Measurements from ENCODE around the gene ORC2. TPM values are rescaled to one million over a fixed set of nuclear protein-coding genes. Genes with fewer than 3 reads are reported as not detected.

The ORC2 gene
- polyA plus RNA-seq, 4 donors, result 8.9 to 25.9 (median 11.4) TPM

DNA sequence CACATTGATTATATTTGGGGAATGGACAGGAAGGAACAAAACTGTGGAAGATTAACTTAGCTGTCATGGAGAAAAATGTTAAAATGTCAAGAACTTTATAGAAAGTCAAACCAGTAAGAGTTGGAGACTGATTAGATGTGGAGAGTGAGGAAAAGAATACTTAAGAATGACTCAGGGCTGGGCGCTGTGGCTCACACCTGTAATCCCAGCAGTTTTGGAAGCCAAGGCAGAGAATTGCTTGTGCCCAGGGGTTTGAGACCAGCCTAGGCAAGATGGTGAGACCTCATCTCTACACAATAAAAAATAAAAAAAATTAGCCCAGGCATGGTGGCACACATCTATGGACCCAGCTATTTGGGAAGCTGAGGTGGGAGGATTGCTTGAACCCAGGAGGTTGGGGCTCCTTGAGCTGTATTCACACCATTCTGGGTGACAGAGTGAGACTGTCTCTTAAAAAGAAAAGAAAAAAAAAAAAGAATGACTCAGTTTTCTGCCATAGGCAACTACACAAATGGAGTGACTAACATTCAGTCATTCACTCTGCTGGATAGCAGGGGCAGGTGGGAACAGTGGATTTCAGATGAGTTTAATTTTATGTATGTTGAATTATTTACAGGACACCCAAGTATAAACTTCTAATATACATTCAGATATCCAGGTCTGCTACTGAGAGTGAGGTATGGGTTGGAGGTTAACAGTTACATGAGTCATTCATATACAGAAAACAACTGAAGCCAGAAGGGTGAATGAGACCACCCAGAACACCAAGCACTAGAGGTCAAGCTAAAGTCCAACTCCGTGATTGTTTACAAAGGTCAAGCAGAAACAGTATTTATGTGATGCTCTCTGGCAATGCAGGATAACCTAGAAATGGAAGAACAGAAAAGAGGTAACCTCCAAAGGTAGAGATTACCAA is 33.9 kb downstream of the ORC2 start:
- H3K36me3 ChIP-seq (ENCODE audit: control insufficient read depth in 3 of 3, insufficient read depth in 2 of 3, low read depth in 1 of 3, low read length in 3 of 3), result peaks cover 6 to 44% (median 10%) of the 10 kb centered on the region in 3 donors
- no peaks in the 10 kb centered on the region for H3K27me3 ChIP-seq (ENCODE audit: control insufficient read depth in 3 of 3, insufficient read depth in 3 of 3, low read length in 3 of 3)
- WGBS, 3 donors, result 84 to 90% (median 90%) methylated on average over 2 of the region's 2 CpGs
- no peak overlapping the region for H3K27ac ChIP-seq (ENCODE audit: low read depth in 1 of 3, low read length in 2 of 3)
- no peaks in the 10 kb centered on the region for H3K9me3 ChIP-seq (ENCODE audit: control insufficient read depth in 2 of 2, insufficient read depth in 1 of 2, low read depth in 1 of 2, low read length in 1 of 2)
- no peak for DNase-seq
- no peaks in the 10 kb centered on the region for H3K4me1 ChIP-seq (ENCODE audit: control insufficient read depth in 3 of 3, insufficient read depth in 2 of 3, low read depth in 1 of 3, low read length in 2 of 3)
- no peak for FAIRE-seq
- H3K4me3 ChIP-seq (ENCODE audit: low read depth in 1 of 3, low read length in 3 of 3), result no peak overlapping the region

- DNase-seq (no peak), FAIRE-seq (no peak)
- Histone ChIP-seq H3K36me3 (ENCODE audit: control insufficient read depth in 3 of 3, insufficient read depth in 2 of 3, low read depth in 1 of 3, low read length in 3 of 3) (peaks cover 10 to 43% (median 13%) of the 10 kb centered on the region in 3 donors), H3K4me1 (ENCODE audit: control insufficient read depth in 3 of 3, insufficient read depth in 2 of 3, low read depth in 1 of 3, low read length in 2 of 3) (no peaks in the 10 kb centered on the region), H3K27ac (ENCODE audit: low read depth in 1 of 3, low read length in 2 of 3) (no peak overlapping the region), H3K27me3 (ENCODE audit: control insufficient read depth in 3 of 3, insufficient read depth in 3 of 3, low read length in 3 of 3) (no peaks in the 10 kb centered on the region), H3K4me3 (ENCODE audit: low read depth in 1 of 3, low read length in 3 of 3) (no peak overlapping the region), H3K9me3 (ENCODE audit: control insufficient read depth in 2 of 2, insufficient read depth in 1 of 2, low read depth in 1 of 2, low read length in 1 of 2) (no peaks in the 10 kb centered on the region)
- WGBS, 3 donors, result 79 to 83% (median 82%) methylated on average over 6 of the region's 6 CpGs
Measured at GRCh38 chr2:200922439-200922838, 41.0 kb downstream of the ORC2 start.

DNA sequence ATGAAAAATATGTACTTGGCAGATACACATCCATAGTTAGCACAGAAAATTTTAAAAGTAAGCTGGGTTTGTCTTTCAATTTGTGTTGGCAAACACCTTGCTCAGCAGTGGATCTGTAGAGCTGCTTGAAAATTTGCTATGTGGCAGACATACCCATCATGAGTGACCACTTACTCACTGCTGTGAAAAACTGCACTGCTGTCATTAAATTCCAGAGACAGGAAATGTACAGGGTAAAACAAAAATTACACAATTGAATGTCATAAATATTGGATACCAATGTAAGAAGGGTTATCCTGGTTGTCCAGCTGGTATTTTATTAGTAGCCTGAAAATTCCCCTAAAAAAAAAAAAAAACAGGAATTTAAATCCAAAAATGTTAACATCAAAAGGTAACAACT is 49.8 kb downstream of the ORC2 start:
- DNase-seq (no peak), FAIRE-seq (no peak)
- peaks cover 10 to 29% (median 12%) of the 10 kb centered on the region in 3 donors for H3K36me3 ChIP-seq (ENCODE audit: control insufficient read depth in 3 of 3, insufficient read depth in 2 of 3, low read depth in 1 of 3, low read length in 3 of 3)
- H3K27me3 ChIP-seq (ENCODE audit: control insufficient read depth in 3 of 3, insufficient read depth in 3 of 3, low read length in 3 of 3), result no peaks in the 10 kb centered on the region
- H3K4me1 ChIP-seq (ENCODE audit: control insufficient read depth in 3 of 3, insufficient read depth in 2 of 3, low read depth in 1 of 3, low read length in 2 of 3), result no peaks in the 10 kb centered on the region
- no peak overlapping the region for H3K4me3 ChIP-seq (ENCODE audit: low read depth in 1 of 3, low read length in 3 of 3)
- no peak overlapping the region for H3K27ac ChIP-seq (ENCODE audit: low read depth in 1 of 3, low read length in 2 of 3)
- no peaks in the 10 kb centered on the region for H3K9me3 ChIP-seq (ENCODE audit: control insufficient read depth in 2 of 2, insufficient read depth in 1 of 2, low read depth in 1 of 2, low read length in 1 of 2)

DNA sequence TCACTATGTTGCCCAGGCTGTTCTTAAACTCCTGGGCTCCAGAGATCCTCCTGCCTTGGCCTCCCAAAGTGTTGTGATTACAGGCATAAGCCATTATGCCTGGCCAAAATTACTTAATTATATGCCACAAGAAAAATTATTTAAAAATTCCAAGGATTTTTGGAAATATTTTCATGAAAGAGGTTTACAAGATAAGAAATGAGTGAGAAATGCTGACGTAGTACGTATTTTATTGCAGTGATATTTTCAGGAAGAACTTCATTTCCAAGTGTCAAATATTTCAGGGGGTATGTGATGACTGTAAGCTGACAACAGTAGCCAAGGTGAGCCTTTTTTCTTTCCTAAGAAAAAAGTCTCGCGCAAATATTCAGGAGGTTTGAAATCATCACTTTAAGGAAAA is 53.5 kb downstream of the ORC2 start:
- no peak for DNase-seq
- Histone ChIP-seq H3K27me3 (ENCODE audit: control insufficient read depth in 3 of 3, insufficient read depth in 3 of 3, low read length in 3 of 3) (no peaks in the 10 kb centered on the region), H3K36me3 (ENCODE audit: control insufficient read depth in 3 of 3, insufficient read depth in 2 of 3, low read depth in 1 of 3, low read length in 3 of 3) (peaks cover 10 to 34% (median 14%) of the 10 kb centered on the region in 3 donors), H3K4me1 (ENCODE audit: control insufficient read depth in 3 of 3, insufficient read depth in 2 of 3, low read depth in 1 of 3, low read length in 2 of 3) (no peaks in the 10 kb centered on the region), H3K4me3 (ENCODE audit: low read depth in 1 of 3, low read length in 3 of 3) (no peak overlapping the region), H3K27ac (ENCODE audit: low read depth in 1 of 3, low read length in 2 of 3) (no peak overlapping the region), H3K9me3 (ENCODE audit: control insufficient read depth in 2 of 2, insufficient read depth in 1 of 2, low read depth in 1 of 2, low read length in 1 of 2) (no peaks in the 10 kb centered on the region)
- no peak for FAIRE-seq
- WGBS, 3 donors, result 97 to 99% (median 98%) methylated on average over 4 of the region's 4 CpGs

- H3K4me3 ChIP-seq (ENCODE audit: low read depth in 1 of 3, low read length in 3 of 3), result no peak overlapping the region
- no peak for FAIRE-seq
- DNase-seq, result peak; percentile 74 to 78
- no peak overlapping the region for H3K27ac ChIP-seq (ENCODE audit: low read depth in 1 of 3, low read length in 2 of 3)
- 36 to 53% (median 49%) methylated on average over 2 of the region's 2 CpGs for WGBS, 3 donors
- H3K27me3 ChIP-seq (ENCODE audit: control insufficient read depth in 3 of 3, insufficient read depth in 3 of 3, low read length in 3 of 3), result no peaks in the 10 kb centered on the region
- peaks cover 6 to 38% (median 11%) of the 10 kb centered on the region in 3 donors for H3K36me3 ChIP-seq (ENCODE audit: control insufficient read depth in 3 of 3, insufficient read depth in 2 of 3, low read depth in 1 of 3, low read length in 3 of 3)
- H3K4me1 ChIP-seq (ENCODE audit: control insufficient read depth in 3 of 3, insufficient read depth in 2 of 3, low read depth in 1 of 3, low read length in 2 of 3), result no peaks in the 10 kb centered on the region
- H3K9me3 ChIP-seq (ENCODE audit: control insufficient read depth in 2 of 2, insufficient read depth in 1 of 2, low read depth in 1 of 2, low read length in 1 of 2), result no peaks in the 10 kb centered on the region
Measured at GRCh38 chr2:200905618-200906296, 57.7 kb downstream of the ORC2 start.

DNA sequence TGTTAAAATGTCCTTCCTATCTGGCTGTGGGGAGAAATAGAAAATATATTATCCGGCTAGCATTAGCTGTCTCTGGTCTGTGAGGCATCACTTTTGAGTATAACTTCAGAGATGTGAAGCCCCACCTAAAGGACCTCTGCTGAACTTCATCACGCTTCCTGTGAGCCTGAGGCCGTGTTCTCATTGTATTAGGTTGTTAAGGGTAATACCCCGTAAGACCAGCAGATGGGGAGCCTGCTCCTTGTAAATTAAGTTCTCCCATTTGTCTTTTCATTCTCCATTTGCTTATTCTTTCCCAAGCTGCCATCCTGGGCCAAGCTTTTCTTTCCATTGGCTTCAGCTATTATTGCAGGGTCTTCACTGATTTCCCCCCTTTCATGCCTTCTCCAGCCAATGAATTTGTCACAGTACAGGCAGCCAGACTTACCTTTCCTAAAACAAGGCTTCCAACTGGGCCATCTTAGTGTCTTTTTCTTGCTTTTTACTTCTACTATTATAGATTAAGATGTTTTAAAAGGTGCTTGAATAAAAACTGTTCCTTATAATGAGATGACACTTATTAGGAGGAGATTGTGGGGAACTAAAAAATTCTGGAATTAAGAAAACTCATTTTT is 61.9 kb downstream of the ORC2 start:
- 3 to 5% (median 4%) methylated on average over 4 of the region's 4 CpGs for WGBS, 3 donors
- Histone ChIP-seq H3K27ac (ENCODE audit: low read depth in 1 of 3, low read length in 2 of 3) (no peak overlapping the region), H3K27me3 (ENCODE audit: control insufficient read depth in 3 of 3, insufficient read depth in 3 of 3, low read length in 3 of 3) (no peaks in the 10 kb centered on the region), H3K4me1 (ENCODE audit: control insufficient read depth in 3 of 3, insufficient read depth in 2 of 3, low read depth in 1 of 3, low read length in 2 of 3) (no peaks in the 10 kb centered on the region), H3K9me3 (ENCODE audit: control insufficient read depth in 2 of 2, insufficient read depth in 1 of 2, low read depth in 1 of 2, low read length in 1 of 2) (no peaks in the 10 kb centered on the region), H3K36me3 (ENCODE audit: control insufficient read depth in 3 of 3, insufficient read depth in 2 of 3, low read depth in 1 of 3, low read length in 3 of 3) (peaks cover 5 to 31% (median 9%) of the 10 kb centered on the region in 3 donors), H3K4me3 (ENCODE audit: low read depth in 1 of 3, low read length in 3 of 3) (no peak overlapping the region)
- peak; percentile 84 to 89 for DNase-seq
- FAIRE-seq, result no peak

DNA sequence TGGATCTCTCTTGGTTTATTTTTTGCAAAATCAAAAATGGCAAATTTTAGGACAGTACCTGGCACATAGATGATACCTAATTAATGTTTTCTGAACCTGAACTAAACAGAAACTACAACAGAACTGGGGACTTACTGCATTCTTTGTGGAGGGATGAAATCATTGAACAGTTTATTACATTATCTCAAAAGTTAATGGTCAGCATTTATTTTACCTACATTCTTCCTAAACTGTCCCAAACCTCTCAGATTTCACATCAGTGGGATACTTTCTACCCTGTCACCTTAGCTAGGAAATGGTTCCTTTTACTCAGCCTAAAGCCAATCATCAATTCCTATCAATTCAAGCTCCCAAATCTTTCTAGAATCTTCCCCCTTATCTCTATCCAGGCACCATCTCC is 64.0 kb downstream of the ORC2 start:
- no peak overlapping the region for H3K27ac ChIP-seq (ENCODE audit: low read depth in 1 of 3, low read length in 2 of 3)
- H3K36me3 ChIP-seq (ENCODE audit: control insufficient read depth in 3 of 3, insufficient read depth in 2 of 3, low read depth in 1 of 3, low read length in 3 of 3), result peaks cover 8 to 31% (median 12%) of the 10 kb centered on the region in 3 donors
- H3K4me1 ChIP-seq (ENCODE audit: control insufficient read depth in 3 of 3, insufficient read depth in 2 of 3, low read depth in 1 of 3, low read length in 2 of 3), result no peaks in the 10 kb centered on the region
- H3K27me3 ChIP-seq (ENCODE audit: control insufficient read depth in 3 of 3, insufficient read depth in 3 of 3, low read length in 3 of 3), result no peaks in the 10 kb centered on the region
- H3K9me3 ChIP-seq (ENCODE audit: control insufficient read depth in 2 of 2, insufficient read depth in 1 of 2, low read depth in 1 of 2, low read length in 1 of 2), result no peaks in the 10 kb centered on the region
- DNase-seq (no peak), FAIRE-seq (no peak)
- H3K4me3 ChIP-seq (ENCODE audit: low read depth in 1 of 3, low read length in 3 of 3), result no peak overlapping the region

Data from small intestine (tissue), 7 donors.